ENCODE results near the gene ELK1. TPM values are rescaled to one million over a fixed set of nuclear protein-coding genes. Genes with fewer than 3 reads are reported as not detected.

Gene ELK1
- polyA plus RNA-seq, 1 donor (not counting 4 experiments of a cell fraction or from before 2014, with no cell fraction given): 12.9 TPM

- H3K79me2 ChIP-seq (ENCODE audit: control insufficient read depth, insufficient read depth, low read length): no peaks in the 10 kb centered on the region
- no peak for FAIRE-seq
Measured at GRCh38 chrX:47611489-47611888, 38.9 kb downstream of the ELK1 start.

DNA sequence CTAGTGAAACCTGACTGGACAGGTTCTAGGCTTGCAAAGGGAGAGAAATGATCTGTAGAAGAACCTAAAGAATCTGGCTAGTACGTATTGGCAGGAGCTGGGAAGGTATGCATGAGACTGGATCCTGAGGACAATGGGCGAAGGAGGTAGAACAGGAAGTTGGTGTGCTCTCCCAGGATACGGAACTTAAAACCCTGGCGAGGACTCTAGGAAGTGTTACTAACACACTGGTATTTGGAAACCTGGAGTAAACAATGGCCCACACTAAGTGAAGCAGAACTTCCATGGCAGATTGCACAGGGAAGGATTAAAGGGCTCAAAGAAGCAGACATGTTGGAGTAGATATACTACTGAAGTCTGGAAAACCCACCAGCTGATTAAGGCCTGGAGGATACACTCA, 39.9 kb downstream of the ELK1 start:
- FAIRE-seq: no peak
- Histone ChIP-seq H2AFZ (ENCODE audit: control insufficient read depth, low read length) (no peak overlapping the region), H3K4me2 (ENCODE audit: control insufficient read depth, extremely low read depth, insufficient read depth, low read depth, low read length) (no peak overlapping the region), H3K4me3 (ENCODE audit: control insufficient read depth in 2 of 3, extremely low read depth in 1 of 3, insufficient read depth in 2 of 3, low read depth in 1 of 3, low read length in 3 of 3) (no peak overlapping the region), H4K20me1 (ENCODE audit: control insufficient read depth, extremely low read depth, insufficient read depth, low read length) (no peaks in the 10 kb centered on the region), H3K27ac (ENCODE audit: control insufficient read depth, insufficient read depth, low read length) (no peak overlapping the region), H3K9me1 (ENCODE audit: control insufficient read depth, extremely low read depth, insufficient read depth, low read length) (no peaks in the 10 kb centered on the region), H3K9ac (ENCODE audit: control insufficient read depth, extremely low read depth, insufficient read depth, low read length) (no peak overlapping the region), H3K9me3 (ENCODE audit: control insufficient read depth, low read depth, low read length) (no peaks in the 10 kb centered on the region), H3K36me3 (ENCODE audit: control insufficient read depth in 2 of 2, extremely low read depth in 1 of 2, insufficient read depth in 2 of 2, low read length in 2 of 2) (no peaks in the 10 kb centered on the region), H3K27me3 (ENCODE audit: control insufficient read depth, extremely low read depth, insufficient read depth, low read length) (no peaks in the 10 kb centered on the region), H3K79me2 (ENCODE audit: control insufficient read depth, insufficient read depth, low read length) (no peaks in the 10 kb centered on the region), H3K4me1 (ENCODE audit: control insufficient read depth, extremely low read depth, insufficient read depth, low read length) (no peaks in the 10 kb centered on the region)
- TF ChIP-seq, protein P1, sequence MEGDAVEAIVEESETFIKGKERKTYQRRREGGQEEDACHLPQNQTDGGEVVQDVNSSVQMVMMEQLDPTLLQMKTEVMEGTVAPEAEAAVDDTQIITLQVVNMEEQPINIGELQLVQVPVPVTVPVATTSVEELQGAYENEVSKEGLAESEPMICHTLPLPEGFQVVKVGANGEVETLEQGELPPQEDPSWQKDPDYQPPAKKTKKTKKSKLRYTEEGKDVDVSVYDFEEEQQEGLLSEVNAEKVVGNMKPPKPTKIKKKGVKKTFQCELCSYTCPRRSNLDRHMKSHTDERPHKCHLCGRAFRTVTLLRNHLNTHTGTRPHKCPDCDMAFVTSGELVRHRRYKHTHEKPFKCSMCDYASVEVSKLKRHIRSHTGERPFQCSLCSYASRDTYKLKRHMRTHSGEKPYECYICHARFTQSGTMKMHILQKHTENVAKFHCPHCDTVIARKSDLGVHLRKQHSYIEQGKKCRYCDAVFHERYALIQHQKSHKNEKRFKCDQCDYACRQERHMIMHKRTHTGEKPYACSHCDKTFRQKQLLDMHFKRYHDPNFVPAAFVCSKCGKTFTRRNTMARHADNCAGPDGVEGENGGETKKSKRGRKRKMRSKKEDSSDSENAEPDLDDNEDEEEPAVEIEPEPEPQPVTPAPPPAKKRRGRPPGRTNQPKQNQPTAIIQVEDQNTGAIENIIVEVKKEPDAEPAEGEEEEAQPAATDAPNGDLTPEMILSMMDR (optimal IDR thresholded peaks at IDR 0.05 in 1 of 3, IDR thresholded peaks at IDR 0.05 in 1 of 3, conservative IDR thresholded peaks at IDR 0.05 in 1 of 3; ENCODE audit: extremely low read depth in 1 of 3, insufficient read depth in 2 of 3, low read length in 3 of 3): no peak
- TF ChIP-seq EZH2 (IDR thresholded peaks at IDR 0.05; ENCODE audit: low read length): no peak
- dilution Hi-C loops (cut with MboI; ENCODE audit: extremely low pct_ligation_motif_present, low sequenced_read_pairs): no loop called here
- no peak for DNase-seq (ENCODE audit: low read depth, low spot score)

More at GRCh38 chrX:47611489-47611888, 38.9 kb downstream of the ELK1 start:
- Histone ChIP-seq H3K9ac (ENCODE audit: control insufficient read depth, extremely low read depth, insufficient read depth, low read length) (no peak overlapping the region), H4K20me1 (ENCODE audit: control insufficient read depth, extremely low read depth, insufficient read depth, low read length) (no peaks in the 10 kb centered on the region), H3K36me3 (ENCODE audit: control insufficient read depth in 2 of 2, extremely low read depth in 1 of 2, insufficient read depth in 2 of 2, low read length in 2 of 2) (no peaks in the 10 kb centered on the region), H3K4me2 (ENCODE audit: control insufficient read depth, extremely low read depth, insufficient read depth, low read depth, low read length) (no peak overlapping the region), H3K27me3 (ENCODE audit: control insufficient read depth, extremely low read depth, insufficient read depth, low read length) (no peaks in the 10 kb centered on the region), H3K9me1 (ENCODE audit: control insufficient read depth, extremely low read depth, insufficient read depth, low read length) (no peaks in the 10 kb centered on the region), H3K27ac (ENCODE audit: control insufficient read depth, insufficient read depth, low read length) (no peak overlapping the region), H3K4me3 (ENCODE audit: control insufficient read depth in 2 of 3, extremely low read depth in 1 of 3, insufficient read depth in 2 of 3, low read depth in 1 of 3, low read length in 3 of 3) (no peak overlapping the region), H3K4me1 (ENCODE audit: control insufficient read depth, extremely low read depth, insufficient read depth, low read length) (no peaks in the 10 kb centered on the region), H2AFZ (ENCODE audit: control insufficient read depth, low read length) (no peak overlapping the region), H3K9me3 (ENCODE audit: control insufficient read depth, low read depth, low read length) (no peaks in the 10 kb centered on the region)
- no peak for TF ChIP-seq EZH2 (IDR thresholded peaks at IDR 0.05; ENCODE audit: low read length)
- TF ChIP-seq, protein P1 (optimal IDR thresholded peaks at IDR 0.05 in 1 of 3, IDR thresholded peaks at IDR 0.05 in 1 of 3, conservative IDR thresholded peaks at IDR 0.05 in 1 of 3; ENCODE audit: extremely low read depth in 1 of 3, insufficient read depth in 2 of 3, low read length in 3 of 3): no peak
- dilution Hi-C loops (cut with MboI; ENCODE audit: extremely low pct_ligation_motif_present, low sequenced_read_pairs): no loop called here
- DNase-seq (ENCODE audit: low read depth, low spot score): no peak
